Testis (tissue), 3 donors: ENCODE results near the gene SMIM35. TPM values are rescaled to one million over a fixed set of nuclear protein-coding genes. Genes with fewer than 3 reads are reported as not detected.

Source experiments
- DNase-seq: peaks from one replicate; pipeline ENCODE4 v3.0.0-alpha.2; 2019
- H3K27ac ChIP-seq, 2 donors: fragments of 200-600 bp; sonication (generic); one replicate each; pipeline ENCODE4 v1.5.1; 2019
- H3K27me3 ChIP-seq: fragments of 200-600 bp; sonication (generic); one replicate; pipeline ENCODE4 v1.5.1; 2019
- H3K36me3 ChIP-seq: fragments of 200-600 bp; sonication (generic); one replicate; pipeline ENCODE4 v1.5.1; 2017; ENCODE audit warnings: low read depth; ENCODE audit errors: missing control alignments
- H3K4me1 ChIP-seq: fragments of 200-600 bp; sonication (generic); one replicate; pipeline ENCODE4 v1.5.1; 2019
- H3K4me3 ChIP-seq, 2 donors: fragments of 200-600 bp; sonication (generic); one replicate each; pipeline ENCODE4 v1.5.1; 2017 to 2019
- H3K9me3 ChIP-seq: fragments of 200-600 bp; sonication (generic); one replicate; pipeline ENCODE4 v1.5.1; 2017
- POLR2A ChIP-seq: fragments of 450-650 bp; IDR thresholded peaks from one replicate; pipeline ENCODE4 v1.6.1; 2017; ENCODE audit warnings: antibody characterized with exemption, mild to moderate bottlenecking, moderate library complexity
- WGBS, 2 donors: methylation state at CpG; one replicate each; pipeline ENCODE4 v1.1.5; 2018; 5-methylcytosine and 5-hydroxymethylcytosine counted together
- intact Hi-C: fragments of 100-400 bp; cut with DNase I; formaldehyde crosslinking; loops from one replicate; pipeline ENCODE4 v1.15.1; 2023; ENCODE audit warnings: low total_unique reads
- polyA plus RNA-seq: library from polyadenylated mRNA; stranded (reverse); fragments of 350-450 nt; fragmentation: Illumina TruSeq; extraction: RNeasy Lipid Tissue Mini Kit (QIAGEN cat#74804); gene quantifications from one replicate; pipeline ENCODE4 v1.2.3, GENCODE V29; 2014; ENCODE audit warnings: low read depth, low replicate concordance; ENCODE audit not compliant: insufficient read depth
- total RNA-seq, 2 donors: library from RNA; depleted of rRNA; stranded (reverse); fragments of >200 nt; gene quantifications; one replicate each; pipeline ENCODE4 v1.2.3, GENCODE V29; 2016
- TF ChIP-seq, protein P1 (sequence below), 3 experiments: fragments of 450-650 bp in 2 of 3; fragments of 200-600 bp in 1 of 3; sonication (generic) in 1 of 3; IDR thresholded peaks; one replicate each; pipeline ENCODE4 v1.5.1; 2016 to 2019; ENCODE audit warnings: antibody characterized with exemption in 3 of 3, mild to moderate bottlenecking in 2 of 3, moderate library complexity in 1 of 3

The SMIM35 gene
- total and polyA plus RNA-seq, 3 donors from 2014 or later = 0.17 to 0.19 TPM; not detected in 1

GRCh38 chr11:118111019-118111743, 24.4 kb upstream of the SMIM35 start:
- Histone ChIP-seq H3K27me3 (no peaks in the 10 kb centered on the region), H3K27ac (no peak overlapping the region), H3K9me3 (no peaks in the 10 kb centered on the region), H3K4me3 (no peak overlapping the region), H3K4me1 (no peaks in the 10 kb centered on the region), H3K36me3 (no peaks in the 10 kb centered on the region)
- intact Hi-C loops = no loop called here
- TF ChIP-seq, protein P1, sequence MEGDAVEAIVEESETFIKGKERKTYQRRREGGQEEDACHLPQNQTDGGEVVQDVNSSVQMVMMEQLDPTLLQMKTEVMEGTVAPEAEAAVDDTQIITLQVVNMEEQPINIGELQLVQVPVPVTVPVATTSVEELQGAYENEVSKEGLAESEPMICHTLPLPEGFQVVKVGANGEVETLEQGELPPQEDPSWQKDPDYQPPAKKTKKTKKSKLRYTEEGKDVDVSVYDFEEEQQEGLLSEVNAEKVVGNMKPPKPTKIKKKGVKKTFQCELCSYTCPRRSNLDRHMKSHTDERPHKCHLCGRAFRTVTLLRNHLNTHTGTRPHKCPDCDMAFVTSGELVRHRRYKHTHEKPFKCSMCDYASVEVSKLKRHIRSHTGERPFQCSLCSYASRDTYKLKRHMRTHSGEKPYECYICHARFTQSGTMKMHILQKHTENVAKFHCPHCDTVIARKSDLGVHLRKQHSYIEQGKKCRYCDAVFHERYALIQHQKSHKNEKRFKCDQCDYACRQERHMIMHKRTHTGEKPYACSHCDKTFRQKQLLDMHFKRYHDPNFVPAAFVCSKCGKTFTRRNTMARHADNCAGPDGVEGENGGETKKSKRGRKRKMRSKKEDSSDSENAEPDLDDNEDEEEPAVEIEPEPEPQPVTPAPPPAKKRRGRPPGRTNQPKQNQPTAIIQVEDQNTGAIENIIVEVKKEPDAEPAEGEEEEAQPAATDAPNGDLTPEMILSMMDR (IDR thresholded peaks at IDR 0.05) = no peak
- TF ChIP-seq POLR2A = no peak
- no peak for DNase-seq
- WGBS, 2 donors = 57 to 69% methylated on average over 8 of the region's 8 CpGs

DNA sequence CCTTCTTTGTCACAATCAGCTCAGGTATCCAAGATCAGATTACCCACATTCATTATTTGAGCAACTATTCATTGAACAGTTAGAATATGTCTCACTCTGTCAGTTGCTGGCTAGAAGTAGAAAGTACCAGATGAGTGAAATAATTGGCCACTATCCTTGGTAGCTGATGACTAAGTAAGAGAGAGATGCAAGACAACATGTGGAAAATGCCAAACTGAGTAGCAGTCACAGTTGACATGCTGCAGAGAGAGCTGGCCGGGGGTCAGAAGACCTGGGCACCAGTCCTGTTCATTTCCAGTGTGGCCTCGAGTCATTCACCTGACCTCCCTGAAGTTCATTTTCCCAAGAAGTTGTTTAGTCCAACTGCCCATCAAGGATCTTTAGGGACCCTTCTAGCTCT, 22.5 kb upstream of the SMIM35 start:
- no peak overlapping the region for H3K27ac ChIP-seq
- no peaks in the 10 kb centered on the region for H3K4me1 ChIP-seq
- TF ChIP-seq, protein P1 (IDR thresholded peaks at IDR 0.05) = no peak
- no peaks in the 10 kb centered on the region for H3K9me3 ChIP-seq
- no peak for DNase-seq
- 85 to 87% methylated on average over 2 of the region's 2 CpGs for WGBS, 2 donors
- no peak overlapping the region for H3K4me3 ChIP-seq
- H3K36me3 ChIP-seq = no peaks in the 10 kb centered on the region
- no peaks in the 10 kb centered on the region for H3K27me3 ChIP-seq
- intact Hi-C loops = loop anchor here (2.0 kb wide), 1 partner anchor 20 kb away; no protein-coding TSS in a partner anchor

GRCh38 chr11:118108513-118108912, 21.8 kb upstream of the SMIM35 start:
- no peaks in the 10 kb centered on the region for H3K9me3 ChIP-seq
- intact Hi-C loops = loop anchor here (2.0 kb wide), 1 partner anchor 20 kb away; no protein-coding TSS in a partner anchor
- H3K27me3 ChIP-seq = no peaks in the 10 kb centered on the region
- H3K36me3 ChIP-seq = no peaks in the 10 kb centered on the region
- no peak overlapping the region for H3K4me3 ChIP-seq
- 82 to 83% methylated on average over 5 of the region's 5 CpGs for WGBS, 2 donors
- no peak overlapping the region for H3K27ac ChIP-seq
- no peak for DNase-seq
- H3K4me1 ChIP-seq = no peaks in the 10 kb centered on the region
- TF ChIP-seq, protein P1 (IDR thresholded peaks at IDR 0.05) = no peak
- no peak for TF ChIP-seq POLR2A

GRCh38 chr11:118106789-118107335, 20.1 kb upstream of the SMIM35 start:
- intact Hi-C loops = no loop called here
- Histone ChIP-seq H3K4me3 (no peak overlapping the region), H3K27ac (no peak overlapping the region), H3K4me1 (no peaks in the 10 kb centered on the region), H3K27me3 (no peaks in the 10 kb centered on the region), H3K36me3 (no peaks in the 10 kb centered on the region), H3K9me3 (no peaks in the 10 kb centered on the region)
- WGBS, 2 donors = 87 to 88% methylated on average over 2 of the region's 2 CpGs
- DNase-seq = no peak
- no peak for TF ChIP-seq POLR2A
- TF ChIP-seq, protein P1 (IDR thresholded peaks at IDR 0.05) = no peak
